DMS53 treated with DMSO at 0.1 percent for 48 hours (cell line): ENCODE results near the gene ZNF160.
"Not testable (repeated sequence)": the region's sequence is repeated elsewhere in the genome, so short reads cannot be mapped to it uniquely, and the experiment has no call there.

Source experiments
- DNase-seq: peaks from one replicate; lab custom pipeline; 2025; ENCODE audit not compliant: unreplicated experiment; lab: John Stamatoyannopoulos, UW

The ZNF160 gene

DNA sequence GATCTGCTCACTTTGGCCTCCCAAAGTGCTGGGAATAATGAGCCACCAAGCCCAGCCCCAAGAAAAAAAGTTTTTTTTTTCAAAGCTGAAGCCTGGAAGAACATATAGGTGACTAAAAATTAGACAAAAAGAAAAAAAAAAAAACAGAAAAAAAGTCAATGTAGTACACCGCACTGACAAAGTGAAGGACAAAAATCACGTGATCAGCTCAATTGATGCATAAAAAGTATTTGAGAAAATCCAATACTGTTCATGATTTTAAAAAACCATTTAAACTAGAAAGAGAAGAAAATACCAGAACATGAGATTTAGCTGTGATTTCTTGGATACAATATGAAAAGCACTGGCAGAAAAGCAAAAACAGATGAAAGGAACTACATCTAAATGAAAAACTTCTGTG lies 69.2 kb downstream of the ZNF160 start:
- no peak for DNase-seq

DNA sequence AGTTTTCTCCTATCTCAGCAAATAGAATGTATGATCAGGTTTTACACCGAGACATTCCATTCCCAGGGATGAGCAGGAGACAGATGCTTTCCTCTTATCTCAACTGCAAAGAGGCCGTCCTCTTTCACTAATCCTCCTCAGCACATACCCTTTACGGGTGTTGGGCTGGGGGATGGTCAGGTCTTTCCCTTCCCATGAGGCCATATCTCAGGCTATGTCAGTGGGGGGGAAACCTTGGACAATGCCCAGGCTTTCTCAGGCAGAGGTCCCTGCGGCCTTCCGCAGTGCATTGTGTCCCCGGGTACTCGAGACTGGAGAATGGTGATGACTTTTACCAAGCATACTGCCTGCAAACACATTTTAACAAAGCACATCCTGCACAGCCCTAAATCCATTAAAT lies 74.9 kb downstream of the ZNF160 start:
- not testable (repeated sequence) for DNase-seq

- DNase-seq = no peak
Observed at GRCh38 chr19:53019684-53020083, 83.5 kb downstream of the ZNF160 start.
